Endometrial microvascular endothelial cells (primary cell): ENCODE data around the gene C6orf47. TPM values are rescaled to one million over a fixed set of nuclear protein-coding genes. Genes with fewer than 3 reads are reported as not detected.

Experiments
- in situ Hi-C: cut with HindIII; loops from 2 replicates; pipeline ENCODE4 v1.10.0; 2017; ENCODE audit warnings: low sequenced_read_pairs, low pct_unique_long_range_greater_than_20kb; ENCODE audit errors: inconsistent ontology term
- total RNA-seq: library from RNA; depleted of rRNA; stranded (reverse); fragments of >200 nt; gene quantifications from one replicate; pipeline ENCODE4 v1.2.3, GENCODE V29; 2015; ENCODE audit errors: inconsistent ontology term

The C6orf47 gene
- total RNA-seq, 1 donor from 2014 or later = 17.2 TPM

DNA sequence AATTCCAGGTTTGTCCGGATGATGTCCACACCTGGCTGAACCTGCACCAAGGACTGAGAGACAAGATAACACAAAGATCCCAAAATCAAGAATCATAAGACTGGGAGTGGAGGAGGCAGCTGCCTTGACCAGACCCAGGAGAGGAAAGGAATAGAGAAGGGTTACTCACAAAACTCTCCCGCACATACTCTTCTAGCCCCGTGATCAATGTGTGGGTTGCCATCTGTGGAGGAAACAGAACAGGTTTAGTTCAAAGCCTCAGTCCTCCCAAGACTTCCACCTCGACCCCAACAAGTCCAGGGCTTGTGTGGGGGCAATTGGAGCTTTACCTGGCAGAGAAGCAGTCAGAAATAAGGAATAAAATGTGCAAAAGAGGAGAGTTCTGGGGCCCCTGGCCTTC lies 19.2 kb downstream of the C6orf47 start:
- in situ Hi-C loops = no loop called here

GRCh38 chr6:31640612-31641011 lies 20.0 kb downstream of the C6orf47 start:
- in situ Hi-C loops = no loop called here

DNA sequence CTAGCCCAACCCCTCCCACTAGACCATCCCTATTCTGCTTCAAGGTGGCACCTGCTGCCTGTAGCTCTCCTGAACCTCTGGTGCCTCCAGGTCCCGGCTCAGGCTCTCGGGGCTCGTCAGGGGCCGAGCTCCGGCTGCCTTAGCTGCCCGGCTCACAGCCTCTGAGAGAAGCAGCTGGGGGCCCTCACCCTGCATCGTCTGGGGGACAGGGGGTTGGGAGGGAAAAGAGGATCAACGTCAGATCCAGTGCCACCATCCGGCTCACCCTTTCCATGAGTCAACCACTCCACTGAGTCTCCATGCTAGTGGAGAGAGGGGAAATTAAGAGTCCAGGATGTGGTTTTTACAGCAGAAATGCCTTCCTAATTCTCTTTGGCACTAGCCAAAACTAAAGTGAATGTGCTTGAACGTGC lies 21.1 kb downstream of the C6orf47 start:
- in situ Hi-C loops = no loop called here

DNA sequence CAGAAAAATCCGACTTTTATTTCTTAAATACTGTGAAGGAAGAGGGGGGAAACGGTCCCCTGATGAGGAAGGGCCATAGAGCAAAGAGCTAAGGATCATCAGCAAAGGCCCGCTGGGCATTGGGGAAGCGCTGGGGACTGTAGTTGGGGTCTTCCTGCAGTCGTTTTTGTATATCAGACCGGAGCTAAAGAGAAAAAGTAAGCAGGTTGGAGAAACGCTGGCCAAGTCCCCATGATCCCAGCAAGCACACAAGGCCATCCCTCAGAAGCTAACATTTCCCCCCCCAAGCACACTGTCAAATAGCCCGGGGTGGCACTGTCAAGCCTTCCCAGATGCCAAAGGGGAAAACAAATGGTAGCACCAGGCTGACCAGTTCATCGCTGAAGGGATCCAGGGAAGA lies 21.5 kb downstream of the C6orf47 start:
- in situ Hi-C loops = no loop called here

- in situ Hi-C loops = no loop called here
Observed at GRCh38 chr6:31636698-31637596, 23.6 kb downstream of the C6orf47 start.

DNA sequence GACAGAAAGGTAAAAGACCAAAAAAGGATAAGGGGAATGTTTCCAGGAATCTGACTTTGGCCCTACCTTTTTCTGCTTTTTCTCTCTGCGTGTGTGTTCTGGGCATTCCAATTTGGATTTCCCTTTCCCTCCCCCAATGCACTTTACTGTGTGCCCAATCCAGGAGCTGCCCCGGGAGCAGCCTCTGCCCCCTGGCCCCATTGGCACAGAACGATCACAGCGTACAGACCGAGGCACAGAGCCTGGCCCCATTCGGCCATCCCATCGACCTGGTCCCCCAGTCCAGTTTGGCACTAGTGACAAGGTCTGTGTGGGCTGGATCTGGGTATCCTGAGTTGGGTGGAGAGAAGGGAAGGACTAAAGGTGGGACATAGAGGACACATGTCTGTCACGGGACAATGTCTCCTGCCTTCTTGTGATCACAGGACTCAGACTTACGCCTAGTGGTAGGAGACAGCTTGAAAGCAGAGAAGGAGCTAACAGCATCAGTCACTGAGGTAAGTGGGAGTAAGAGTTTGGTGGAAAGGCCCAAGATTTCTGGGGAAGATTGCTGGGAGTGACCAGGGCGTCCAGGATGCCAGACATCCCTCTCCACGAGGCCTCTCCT lies 25.5 kb downstream of the C6orf47 start:
- in situ Hi-C loops = no loop called here

DNA sequence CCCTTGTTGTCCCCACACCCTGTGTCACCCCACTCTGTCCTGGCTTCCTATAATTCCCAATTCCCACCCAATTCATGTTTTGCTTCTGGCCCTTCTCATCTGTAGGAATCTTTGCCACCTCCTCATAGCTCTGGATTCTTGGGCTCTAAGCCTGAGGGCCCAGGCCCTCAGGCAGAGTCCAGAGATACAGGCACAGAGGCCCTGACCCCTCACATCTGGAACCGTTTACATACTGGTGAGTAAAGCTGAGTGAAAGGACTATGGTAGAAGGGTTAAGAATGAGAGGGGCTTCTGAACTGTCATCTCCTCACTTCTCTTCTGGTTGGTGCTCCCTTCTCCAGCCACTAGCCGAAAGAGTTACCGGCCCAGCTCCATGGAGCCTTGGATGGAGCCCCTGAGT lies 26.4 kb downstream of the C6orf47 start:
- in situ Hi-C loops = no loop called here

GRCh38 chr6:31633447-31633846 lies 27.1 kb downstream of the C6orf47 start:
- in situ Hi-C loops = no loop called here

DNA sequence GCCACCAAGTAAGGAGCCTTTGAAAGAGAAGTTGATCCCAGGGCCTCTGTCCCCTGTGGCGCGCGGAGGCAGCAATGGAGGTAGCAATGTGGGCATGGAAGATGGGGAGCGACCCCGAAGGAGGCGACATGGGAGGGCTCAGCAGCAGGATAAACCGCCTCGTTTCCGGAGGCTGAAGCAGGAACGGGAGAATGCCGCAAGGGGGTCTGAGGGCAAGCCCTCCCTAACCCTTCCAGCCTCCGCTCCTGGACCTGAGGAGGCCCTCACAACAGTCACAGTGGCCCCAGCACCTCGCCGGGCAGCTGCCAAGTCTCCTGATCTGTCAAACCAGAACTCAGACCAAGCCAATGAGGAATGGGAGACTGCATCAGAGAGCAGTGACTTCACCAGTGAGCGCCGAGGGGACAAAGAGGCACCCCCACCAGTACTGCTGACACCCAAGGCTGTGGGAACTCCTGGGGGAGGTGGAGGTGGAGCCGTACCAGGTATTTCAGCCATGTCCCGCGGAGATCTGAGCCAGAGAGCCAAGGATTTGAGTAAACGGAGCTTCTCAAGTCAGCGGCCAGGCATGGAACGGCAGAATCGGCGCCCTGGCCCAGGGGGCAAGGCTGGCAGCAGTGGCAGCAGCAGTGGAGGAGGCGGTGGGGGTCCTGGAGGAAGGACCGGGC lies 28.2 kb downstream of the C6orf47 start:
- in situ Hi-C loops = no loop called here

- in situ Hi-C loops = no loop called here
Observed at GRCh38 chr6:31631681-31632278, 28.8 kb downstream of the C6orf47 start.

DNA sequence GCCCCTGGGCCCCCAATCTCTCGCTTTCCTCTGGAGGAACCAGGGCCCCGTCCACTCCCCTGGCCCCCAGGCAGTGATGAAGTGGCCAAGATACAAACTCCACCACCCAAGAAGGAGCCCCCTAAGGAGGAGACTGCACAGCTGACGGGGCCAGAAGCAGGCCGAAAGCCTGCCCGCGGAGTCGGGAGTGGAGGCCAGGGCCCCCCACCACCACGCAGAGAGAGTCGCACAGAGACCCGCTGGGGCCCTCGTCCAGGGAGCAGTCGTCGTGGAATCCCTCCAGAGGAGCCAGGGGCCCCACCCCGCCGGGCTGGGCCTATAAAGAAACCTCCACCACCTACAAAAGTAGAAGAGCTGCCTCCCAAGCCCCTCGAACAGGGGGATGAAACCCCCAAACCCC lies 29.4 kb downstream of the C6orf47 start:
- in situ Hi-C loops = no loop called here

DNA sequence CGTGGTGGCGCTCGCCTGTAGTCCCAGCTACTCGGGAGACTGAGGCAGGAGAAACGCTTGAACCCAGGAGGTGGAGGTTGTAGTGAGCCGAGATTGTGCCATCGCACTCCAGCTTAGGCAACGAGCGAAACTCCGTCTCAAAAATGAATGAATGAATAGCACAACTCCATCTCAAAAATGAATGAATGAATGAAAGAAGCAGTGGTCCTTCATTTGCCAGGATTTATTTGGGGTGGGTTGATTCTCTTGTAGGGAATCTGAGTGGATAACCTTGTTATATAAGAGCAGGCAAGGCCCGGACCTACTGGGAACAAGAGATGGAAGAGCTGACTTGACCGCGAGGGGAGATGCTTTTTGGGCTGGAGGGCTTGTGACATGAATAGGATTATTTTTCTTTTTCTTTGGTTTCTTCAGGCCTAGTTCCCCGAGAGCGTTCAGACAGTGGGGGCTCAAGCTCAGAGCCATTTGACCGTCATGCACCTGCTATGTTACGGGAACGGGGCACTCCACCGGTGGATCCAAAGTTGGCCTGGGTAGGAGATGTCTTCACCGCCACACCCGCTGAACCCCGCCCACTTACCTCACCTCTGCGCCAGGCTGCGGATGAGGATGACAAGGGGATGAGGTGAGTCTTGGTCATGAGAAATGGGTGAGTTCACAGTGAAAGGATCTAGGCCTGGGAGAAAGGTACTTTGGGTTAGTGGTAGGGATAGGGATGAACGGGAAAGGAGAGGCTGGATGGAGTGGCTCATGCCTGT lies 30.2 kb downstream of the C6orf47 start:
- in situ Hi-C loops = no loop called here

DNA sequence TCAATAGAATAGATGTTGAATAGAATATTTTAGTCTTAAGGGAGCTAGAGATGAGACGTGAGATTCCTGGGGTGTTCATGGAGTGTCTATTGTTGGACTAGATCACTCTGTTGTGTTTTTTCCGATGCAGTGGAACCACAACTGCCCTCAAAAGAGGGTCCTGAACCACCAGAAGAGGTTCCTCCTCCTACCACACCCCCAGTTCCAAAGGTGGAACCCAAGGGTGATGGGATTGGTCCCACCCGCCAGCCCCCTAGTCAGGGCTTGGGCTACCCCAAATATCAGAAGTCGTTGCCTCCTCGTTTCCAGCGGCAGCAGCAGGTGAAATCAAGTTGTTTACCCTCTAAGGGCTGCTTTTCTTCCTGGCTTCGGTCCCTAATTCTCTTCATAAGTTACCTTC lies 31.6 kb downstream of the C6orf47 start:
- in situ Hi-C loops = no loop called here

- in situ Hi-C loops = no loop called here
Observed at GRCh38 chr6:31627690-31628287, 32.8 kb downstream of the C6orf47 start.

DNA sequence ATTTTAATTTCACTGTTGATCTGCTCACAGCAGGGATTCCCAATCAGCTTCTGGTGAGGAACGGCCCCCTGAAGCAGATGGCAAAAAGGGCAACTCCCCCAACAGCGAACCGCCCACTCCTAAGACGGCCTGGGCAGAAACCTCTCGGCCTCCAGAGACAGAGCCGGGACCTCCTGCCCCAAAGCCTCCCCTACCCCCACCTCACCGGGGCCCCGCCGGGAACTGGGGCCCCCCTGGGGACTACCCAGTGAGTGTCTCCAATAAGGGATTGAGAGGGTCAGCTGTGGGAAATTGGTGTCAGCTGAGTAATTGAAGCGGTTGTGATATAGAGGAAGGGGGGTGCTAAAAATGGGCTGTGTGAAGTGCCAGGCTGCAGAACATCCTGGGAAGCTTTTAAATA lies 33.6 kb downstream of the C6orf47 start:
- in situ Hi-C loops = no loop called here

- in situ Hi-C loops = no loop called here
Observed at GRCh38 chr6:31624070-31624469, 36.5 kb downstream of the C6orf47 start.

GRCh38 chr6:31622684-31623091 lies 37.9 kb downstream of the C6orf47 start:
- in situ Hi-C loops = no loop called here

GRCh38 chr6:31621991-31622390 lies 38.6 kb downstream of the C6orf47 start:
- in situ Hi-C loops = no loop called here
